Astrocyte of the cerebellum (primary cell): ENCODE results near the gene PPP6R2.

Experiments used
- DNase-seq: peaks from one replicate; pipeline ENCODE4 v3.0.0-alpha.2; 2011; ENCODE audit warnings: low read depth
- H3K4me3 ChIP-seq: 2 replicates; pipeline ENCODE4 v1.5.1; 2011; ENCODE audit warnings: mild to moderate bottlenecking, low read depth, low read length, moderate library complexity
- in situ Hi-C: cut with HindIII; loops from 2 replicates; pipeline ENCODE4 v1.10.0; 2017; ENCODE audit warnings: low sequenced_read_pairs
- TF ChIP-seq, protein P1 (sequence below): IDR thresholded peaks from 2 replicates; pipeline ENCODE4 v1.5.1; 2012; ENCODE audit warnings: low read length, low read depth, moderate library complexity, mild to moderate bottlenecking; ENCODE audit errors: missing control alignments

PPP6R2 gene

GRCh38 chr22:50310949-50311444, 32.1 kb upstream of the PPP6R2 start:
- no peak overlapping the region for H3K4me3 ChIP-seq
- DNase-seq: no peak
- in situ Hi-C loops: no loop called here
- TF ChIP-seq, protein P1, sequence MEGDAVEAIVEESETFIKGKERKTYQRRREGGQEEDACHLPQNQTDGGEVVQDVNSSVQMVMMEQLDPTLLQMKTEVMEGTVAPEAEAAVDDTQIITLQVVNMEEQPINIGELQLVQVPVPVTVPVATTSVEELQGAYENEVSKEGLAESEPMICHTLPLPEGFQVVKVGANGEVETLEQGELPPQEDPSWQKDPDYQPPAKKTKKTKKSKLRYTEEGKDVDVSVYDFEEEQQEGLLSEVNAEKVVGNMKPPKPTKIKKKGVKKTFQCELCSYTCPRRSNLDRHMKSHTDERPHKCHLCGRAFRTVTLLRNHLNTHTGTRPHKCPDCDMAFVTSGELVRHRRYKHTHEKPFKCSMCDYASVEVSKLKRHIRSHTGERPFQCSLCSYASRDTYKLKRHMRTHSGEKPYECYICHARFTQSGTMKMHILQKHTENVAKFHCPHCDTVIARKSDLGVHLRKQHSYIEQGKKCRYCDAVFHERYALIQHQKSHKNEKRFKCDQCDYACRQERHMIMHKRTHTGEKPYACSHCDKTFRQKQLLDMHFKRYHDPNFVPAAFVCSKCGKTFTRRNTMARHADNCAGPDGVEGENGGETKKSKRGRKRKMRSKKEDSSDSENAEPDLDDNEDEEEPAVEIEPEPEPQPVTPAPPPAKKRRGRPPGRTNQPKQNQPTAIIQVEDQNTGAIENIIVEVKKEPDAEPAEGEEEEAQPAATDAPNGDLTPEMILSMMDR: no peak

GRCh38 chr22:50311606-50312351, 31.3 kb upstream of the PPP6R2 start:
- H3K4me3 ChIP-seq: no peak overlapping the region
- no peak for DNase-seq
- in situ Hi-C loops: no loop called here
- TF ChIP-seq, protein P1: no peak

GRCh38 chr22:50312371-50312770, 30.8 kb upstream of the PPP6R2 start:
- no peak overlapping the region for H3K4me3 ChIP-seq
- TF ChIP-seq, protein P1: no peak
- in situ Hi-C loops: no loop called here
- DNase-seq: no peak

- TF ChIP-seq, protein P1: no peak
- in situ Hi-C loops: no loop called here
- H3K4me3 ChIP-seq: no peak overlapping the region
- no peak for DNase-seq
Observed at GRCh38 chr22:50313021-50313420, 30.1 kb upstream of the PPP6R2 start.

- no peak for DNase-seq
- TF ChIP-seq, protein P1: no peak
- no peak overlapping the region for H3K4me3 ChIP-seq
- in situ Hi-C loops: no loop called here
Observed at GRCh38 chr22:50313600-50313999, 29.5 kb upstream of the PPP6R2 start.

DNA sequence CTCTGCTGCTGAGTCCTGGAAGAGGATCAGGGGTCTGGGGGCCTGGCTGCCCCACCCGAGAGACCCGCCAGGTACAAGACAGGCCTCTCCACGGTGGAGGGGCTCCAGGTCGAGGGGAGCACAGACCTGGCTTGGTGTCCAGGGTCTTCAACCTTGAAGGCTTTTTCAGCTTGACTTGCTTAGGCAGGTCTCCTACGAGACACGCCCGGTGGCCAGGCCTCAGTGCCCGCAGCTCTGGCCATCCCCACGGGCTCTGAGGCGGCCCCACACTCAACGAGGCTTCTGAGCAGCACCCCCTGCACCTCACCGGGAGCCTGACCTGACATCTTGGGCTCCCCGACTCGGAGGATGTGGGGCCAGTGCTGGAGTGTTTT, 29.1 kb upstream of the PPP6R2 start:
- in situ Hi-C loops: no loop called here
- TF ChIP-seq, protein P1: no peak
- DNase-seq: no peak
- H3K4me3 ChIP-seq: no peak overlapping the region
